ENCODE measurements around the gene PTPRK. TPM values are rescaled to one million over a fixed set of nuclear protein-coding genes. Genes with fewer than 3 reads are reported as not detected.

The PTPRK gene
- total and polyA plus RNA-seq, 9 of the 15 experiments (the other 6 are each of a cell fraction or from before 2014, with no cell fraction given), result 0.04 to 0.51 TPM; not detected in 7

DNA sequence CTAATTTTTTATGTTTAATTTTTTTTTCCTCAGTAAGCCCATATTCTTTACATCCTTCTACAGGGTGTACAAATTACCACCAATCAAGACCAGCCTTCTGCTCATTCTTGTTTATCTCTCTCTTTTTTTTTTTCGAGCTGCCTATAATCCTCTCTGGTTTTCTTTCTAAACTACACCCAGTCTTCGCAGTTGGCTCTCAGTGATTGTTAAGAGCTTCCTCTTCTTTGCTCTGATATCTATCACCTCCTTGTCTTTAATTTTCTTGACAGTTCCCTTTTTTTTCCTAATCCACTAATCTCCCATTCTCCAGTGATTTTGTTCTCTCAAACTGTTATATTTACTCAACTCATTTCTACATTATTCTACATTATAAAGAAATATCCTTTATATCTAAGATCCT, 38.5 kb upstream of the PTPRK start:
- Histone ChIP-seq H3K79me2 (ENCODE audit: control insufficient read depth, insufficient read depth, low read length) (no peaks in the 10 kb centered on the region), H3K9ac (ENCODE audit: insufficient read depth in 1 of 2, low read depth in 2 of 2, low read length in 2 of 2) (no peak overlapping the region), H3K4me1 (replicated peaks in 1 of 2; ENCODE audit: control insufficient read depth in 2 of 2, insufficient read depth in 2 of 2, low read length in 2 of 2) (no peaks in the 10 kb centered on the region), H2AFZ (ENCODE audit: low read depth, low read length) (no peak overlapping the region), H3K4me3 (no peak overlapping the region), H4K20me1 (replicated peaks; ENCODE audit: control insufficient read depth, insufficient read depth, low read length) (no peaks in the 10 kb centered on the region), H3K36me3 (ENCODE audit: control insufficient read depth, insufficient read depth, low read length) (no peaks in the 10 kb centered on the region), H3K9me1 (ENCODE audit: control insufficient read depth, insufficient read depth, low read length) (no peaks in the 10 kb centered on the region), H3K27ac (ENCODE audit: extremely low read depth, low read depth, low read length) (no peak overlapping the region), H3K4me2 (ENCODE audit: insufficient read depth, low read length) (no peak overlapping the region), H3K27me3 (ENCODE audit: control insufficient read depth in 2 of 2, insufficient read depth in 2 of 2, low read length in 2 of 2) (no peaks in the 10 kb centered on the region), H3K9me3 (replicated peaks; ENCODE audit: control insufficient read depth, insufficient read depth, low read depth, low read length) (no peaks in the 10 kb centered on the region; the same call in 1 of the 2 replicates)
- no peak for FAIRE-seq
- intact Hi-C loops (cut with micrococcal nuclease), result no loop called here
- no peak for TF ChIP-seq SIRT6 (IDR thresholded peaks at IDR 0.05; ENCODE audit: low read depth, low read length)
- TF ChIP-seq, protein P1, sequence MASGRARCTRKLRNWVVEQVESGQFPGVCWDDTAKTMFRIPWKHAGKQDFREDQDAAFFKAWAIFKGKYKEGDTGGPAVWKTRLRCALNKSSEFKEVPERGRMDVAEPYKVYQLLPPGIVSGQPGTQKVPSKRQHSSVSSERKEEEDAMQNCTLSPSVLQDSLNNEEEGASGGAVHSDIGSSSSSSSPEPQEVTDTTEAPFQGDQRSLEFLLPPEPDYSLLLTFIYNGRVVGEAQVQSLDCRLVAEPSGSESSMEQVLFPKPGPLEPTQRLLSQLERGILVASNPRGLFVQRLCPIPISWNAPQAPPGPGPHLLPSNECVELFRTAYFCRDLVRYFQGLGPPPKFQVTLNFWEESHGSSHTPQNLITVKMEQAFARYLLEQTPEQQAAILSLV (tag; IDR thresholded peaks at IDR 0.05), result no peak
- TF ChIP-seq HSF4 (CRISPR knock-in tag; IDR thresholded peaks at IDR 0.05; ENCODE audit: borderline replicate concordance), result no peak
- TF ChIP-seq PTTG1 (tag; IDR thresholded peaks at IDR 0.05; ENCODE audit: low read depth), result no peak
- no peak for TF ChIP-seq CREB3 (tag; conservative IDR thresholded peaks at IDR 0.05; ENCODE audit: low read depth)
- no peak for TF ChIP-seq SP2 (IDR thresholded peaks at IDR 0.05; ENCODE audit: extremely low read depth, low read depth, low read length, poor library complexity, severe bottlenecking)
- no peak for TF ChIP-seq RFX7 (CRISPR knock-in tag; IDR thresholded peaks at IDR 0.05)
- no peak for TF ChIP-seq HDAC3 (IDR thresholded peaks at IDR 0.05; ENCODE audit: borderline replicate concordance, partially characterized antibody)
- WGBS (ENCODE audit: insufficient coverage, low coverage, missing lambda C conversion rate), result 0% methylated on average over 2 of the region's 2 CpGs
- ChIA-PET CTCF (ENCODE audit: low intra/inter-chr PET ratio) (no interaction called here), POLR2A (no interaction called here)
- ATAC-seq, result no peak
- DNase-seq (ENCODE audit: extremely low read depth in 1 of 4, low spot score in 3 of 4), result no peak
- BruUV-seq (replicated peaks), result no TSS peak
- in situ Hi-C loops (cut with MboI), result no loop called here

Measured in K562 (cell line).